Colonic mucosa (tissue), 4 donors: ENCODE measurements around the gene ARID4B. TPM values are rescaled to one million over a fixed set of nuclear protein-coding genes. Genes with fewer than 3 reads are reported as not detected.
"Not testable (repeated sequence)": the region's sequence is repeated elsewhere in the genome, so short reads cannot be mapped to it uniquely, and the experiment has no call there.

ENCODE experiments used
- DNase-seq: peaks from one replicate; pipeline ENCODE4 v3.0.0-alpha.2; 2020
- H3K27ac ChIP-seq: fragments of 200-600 bp; one replicate; pipeline ENCODE4 v1.8.0; 2021
- H3K27me3 ChIP-seq: fragments of 200-600 bp; one replicate; pipeline ENCODE4 v1.8.0; 2021
- H3K36me3 ChIP-seq: fragments of 200-600 bp; one replicate; pipeline ENCODE4 v1.8.0; 2021
- H3K4me1 ChIP-seq: fragments of 200-600 bp; one replicate; pipeline ENCODE4 v1.8.0; 2021; ENCODE audit warnings: mild to moderate bottlenecking
- H3K4me3 ChIP-seq: fragments of 200-600 bp; one replicate; pipeline ENCODE4 v1.8.0; 2021
- H3K9ac ChIP-seq, 2 donors: one replicate each; pipeline ENCODE4 v1.7.0; 2013; ENCODE audit warnings: control low read depth in 2 of 2, low read depth in 2 of 2, low read length in 2 of 2
- H3K9me3 ChIP-seq: fragments of 200-600 bp; one replicate; pipeline ENCODE4 v1.8.0; 2021
- intact Hi-C: fragments of 100-400 bp; cut with DNase I; formaldehyde crosslinking; loops from one replicate; pipeline ENCODE4 v1.14.1; 2022
- total RNA-seq, 2 donors: library from RNA; stranded (reverse); fragmentation: NEBNext Ultra II Directional in 1 of 2; extraction: Animal tissue kit (Norgen Biotek cat#: 25700) in 1 of 2; gene quantifications; one replicate each; pipeline ENCODE4 v1.2.1, GENCODE V29; 2021
- TF ChIP-seq, protein P1 (sequence below): fragments of 200-600 bp; IDR thresholded peaks from one replicate; pipeline ENCODE4 v1.8.0; 2022; ENCODE audit warnings: antibody characterized with exemption, mild to moderate bottlenecking
- donor health status: healthy.
- donor health status: DM: no; HTN: no; CAD: no.
- donor health status: DM: no; HTN: no; CAD: no.

The ARID4B gene
- total RNA-seq, 2 donors from 2014 or later, result 27.0 to 31.0 TPM

DNA sequence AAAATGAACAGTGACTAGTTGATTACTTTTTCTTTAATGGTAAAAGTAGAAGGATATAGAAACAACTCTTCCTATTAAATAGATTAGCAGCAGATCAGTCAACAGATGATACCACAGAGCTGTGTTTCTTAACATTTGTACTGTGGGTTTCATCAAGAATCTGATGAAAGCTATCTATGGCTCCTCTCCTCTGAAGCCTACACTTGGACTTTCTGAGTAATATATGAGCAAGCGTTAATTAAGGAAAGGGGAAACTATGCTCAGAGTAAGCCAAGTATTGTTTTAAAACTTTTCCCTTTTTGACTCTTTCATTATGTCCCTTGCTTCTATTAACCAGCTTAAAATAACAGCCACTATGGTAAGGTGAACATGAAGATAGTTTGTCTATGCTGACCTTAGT, 10.8 kb downstream of the ARID4B start:
- no peak overlapping the region for H3K27ac ChIP-seq

DNA sequence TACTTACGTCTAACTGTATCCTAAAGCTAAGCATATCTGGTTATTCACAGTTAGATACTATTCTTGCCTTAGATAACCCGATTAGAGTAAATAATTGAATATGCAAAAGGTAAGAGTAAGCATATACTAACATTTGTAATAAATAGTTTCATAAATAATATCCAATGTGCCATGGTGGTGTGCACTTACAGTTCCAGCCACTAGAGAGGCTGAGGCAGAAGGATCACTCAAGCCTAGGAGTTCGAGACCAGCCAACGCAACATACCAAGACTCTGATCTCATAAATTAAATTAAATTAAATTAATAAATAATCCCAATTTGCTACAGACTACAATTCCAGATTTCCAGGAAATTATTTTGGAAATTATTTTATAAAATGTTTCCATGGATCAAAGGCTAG, 12.2 kb downstream of the ARID4B start:
- TF ChIP-seq, protein P1, sequence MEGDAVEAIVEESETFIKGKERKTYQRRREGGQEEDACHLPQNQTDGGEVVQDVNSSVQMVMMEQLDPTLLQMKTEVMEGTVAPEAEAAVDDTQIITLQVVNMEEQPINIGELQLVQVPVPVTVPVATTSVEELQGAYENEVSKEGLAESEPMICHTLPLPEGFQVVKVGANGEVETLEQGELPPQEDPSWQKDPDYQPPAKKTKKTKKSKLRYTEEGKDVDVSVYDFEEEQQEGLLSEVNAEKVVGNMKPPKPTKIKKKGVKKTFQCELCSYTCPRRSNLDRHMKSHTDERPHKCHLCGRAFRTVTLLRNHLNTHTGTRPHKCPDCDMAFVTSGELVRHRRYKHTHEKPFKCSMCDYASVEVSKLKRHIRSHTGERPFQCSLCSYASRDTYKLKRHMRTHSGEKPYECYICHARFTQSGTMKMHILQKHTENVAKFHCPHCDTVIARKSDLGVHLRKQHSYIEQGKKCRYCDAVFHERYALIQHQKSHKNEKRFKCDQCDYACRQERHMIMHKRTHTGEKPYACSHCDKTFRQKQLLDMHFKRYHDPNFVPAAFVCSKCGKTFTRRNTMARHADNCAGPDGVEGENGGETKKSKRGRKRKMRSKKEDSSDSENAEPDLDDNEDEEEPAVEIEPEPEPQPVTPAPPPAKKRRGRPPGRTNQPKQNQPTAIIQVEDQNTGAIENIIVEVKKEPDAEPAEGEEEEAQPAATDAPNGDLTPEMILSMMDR, result no peak
- Histone ChIP-seq H3K27me3 (no peaks in the 10 kb centered on the region), H3K9ac (no peak overlapping the region), H3K4me1 (no peaks in the 10 kb centered on the region), H3K9me3 (no peaks in the 10 kb centered on the region), H3K36me3 (no peaks in the 10 kb centered on the region), H3K27ac (no peak overlapping the region), H3K4me3 (no peak overlapping the region)
- no peak for DNase-seq
- intact Hi-C loops, result no loop called here

More for the DNA sequence above, 10.8 kb downstream of the ARID4B start:
- TF ChIP-seq, protein P1, result no peak
- intact Hi-C loops, result no loop called here
- H3K36me3 ChIP-seq, result no peaks in the 10 kb centered on the region
- H3K27me3 ChIP-seq, result no peaks in the 10 kb centered on the region
- no peaks in the 10 kb centered on the region for H3K9me3 ChIP-seq
- H3K9ac ChIP-seq, result no peak overlapping the region
- no peak overlapping the region for H3K4me3 ChIP-seq
- no peaks in the 10 kb centered on the region for H3K4me1 ChIP-seq
- no peak for DNase-seq

- Histone ChIP-seq H3K27me3 (no peaks in the 10 kb centered on the region), H3K9ac (no peak overlapping the region), H3K9me3 (no peaks in the 10 kb centered on the region), H3K27ac (no peak overlapping the region), H3K36me3 (no peaks in the 10 kb centered on the region), H3K4me3 (no peak overlapping the region), H3K4me1 (no peaks in the 10 kb centered on the region)
- DNase-seq, result no peak
- intact Hi-C loops, result no loop called here
- TF ChIP-seq, protein P1, result no peak
Measured at GRCh38 chr1:235315173-235315572, 12.8 kb downstream of the ARID4B start.

DNA sequence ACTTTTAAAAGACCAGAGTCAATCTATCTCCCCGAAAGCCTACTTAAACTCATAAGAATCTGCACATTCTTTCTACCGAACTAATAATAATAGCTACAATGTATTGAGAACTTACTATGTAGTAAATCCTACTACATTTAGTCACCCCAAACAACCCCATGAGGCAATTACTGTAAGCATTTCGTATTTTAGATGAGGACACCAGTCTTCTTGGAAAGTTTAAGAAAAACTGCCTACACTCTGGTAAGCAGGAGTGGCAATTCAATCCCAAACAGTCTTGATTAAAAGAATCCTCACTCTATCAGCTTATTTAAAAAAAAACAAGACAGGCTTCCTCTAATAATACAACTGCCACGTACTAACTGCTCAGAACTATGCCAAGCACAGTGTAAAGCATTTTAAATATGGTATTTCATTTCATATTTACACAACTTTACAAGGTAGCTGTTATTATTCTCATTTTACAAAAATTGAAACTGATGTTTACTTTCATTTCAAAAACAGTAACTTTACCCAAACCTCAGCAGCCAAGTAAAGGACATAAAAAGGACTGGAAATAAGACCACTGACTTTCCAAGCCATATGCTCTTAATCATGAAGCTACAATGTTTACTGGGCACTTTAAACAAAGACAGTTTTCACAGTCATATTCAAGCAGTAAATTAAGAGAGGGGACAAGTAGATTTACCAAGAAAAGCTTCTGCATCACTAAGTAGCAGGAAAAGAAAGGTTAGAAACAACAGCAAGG, 13.9 kb downstream of the ARID4B start:
- Histone ChIP-seq H3K27me3 (no peaks in the 10 kb centered on the region), H3K4me3 (no peak overlapping the region), H3K9me3 (no peaks in the 10 kb centered on the region), H3K27ac (no peak overlapping the region), H3K36me3 (no peaks in the 10 kb centered on the region), H3K9ac (no peak overlapping the region), H3K4me1 (no peaks in the 10 kb centered on the region)
- intact Hi-C loops, result no loop called here
- TF ChIP-seq, protein P1, result no peak
- DNase-seq, result no peak

GRCh38 chr1:235313262-235313661, 14.7 kb downstream of the ARID4B start:
- Histone ChIP-seq H3K4me1 (no peaks in the 10 kb centered on the region), H3K9ac (no peak overlapping the region), H3K36me3 (no peaks in the 10 kb centered on the region), H3K27me3 (no peaks in the 10 kb centered on the region), H3K9me3 (no peaks in the 10 kb centered on the region), H3K27ac (no peak overlapping the region), H3K4me3 (no peak overlapping the region)
- intact Hi-C loops, result no loop called here
- DNase-seq, result no peak
- TF ChIP-seq, protein P1, result no peak

DNA sequence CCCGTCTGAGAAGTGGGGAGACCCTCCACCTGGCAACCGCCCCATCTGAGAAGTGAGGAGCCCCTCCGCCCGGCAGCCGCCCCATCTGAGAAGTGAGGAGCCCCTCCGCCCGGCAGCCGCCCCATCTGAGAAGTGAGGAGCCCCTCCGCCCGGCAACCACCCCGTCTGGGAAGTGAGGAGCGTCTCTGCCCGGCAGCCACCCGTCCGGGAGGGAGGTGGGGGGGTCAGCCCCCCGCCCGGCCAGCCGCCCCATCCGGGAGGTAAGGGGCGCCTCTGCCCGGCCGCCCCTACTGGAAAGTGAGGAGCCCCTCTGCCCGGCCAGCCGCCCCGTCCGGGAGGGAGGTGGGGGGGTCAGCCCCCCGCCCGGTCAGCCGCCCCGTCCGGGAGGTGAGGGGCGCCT, 18.8 kb downstream of the ARID4B start:
- DNase-seq, H3K27ac ChIP-seq, H3K4me1 ChIP-seq, H3K9me3 ChIP-seq, H3K36me3 ChIP-seq, intact Hi-C loops, H3K4me3 ChIP-seq, H3K9ac ChIP-seq, H3K27me3 ChIP-seq: not testable (repeated sequence)
